GM19238 (cell line): ENCODE measurements around the gene ATF7IP2.
"Not testable (repeated sequence)": the region's sequence is repeated elsewhere in the genome, so short reads cannot be mapped to it uniquely, and the experiment has no call there.

Experiments used
- DNase-seq: peaks from one replicate; pipeline ENCODE4 v3.0.0; 2011; ENCODE audit warnings: low spot score; ENCODE audit not compliant: insufficient read length

The ATF7IP2 gene

DNA sequence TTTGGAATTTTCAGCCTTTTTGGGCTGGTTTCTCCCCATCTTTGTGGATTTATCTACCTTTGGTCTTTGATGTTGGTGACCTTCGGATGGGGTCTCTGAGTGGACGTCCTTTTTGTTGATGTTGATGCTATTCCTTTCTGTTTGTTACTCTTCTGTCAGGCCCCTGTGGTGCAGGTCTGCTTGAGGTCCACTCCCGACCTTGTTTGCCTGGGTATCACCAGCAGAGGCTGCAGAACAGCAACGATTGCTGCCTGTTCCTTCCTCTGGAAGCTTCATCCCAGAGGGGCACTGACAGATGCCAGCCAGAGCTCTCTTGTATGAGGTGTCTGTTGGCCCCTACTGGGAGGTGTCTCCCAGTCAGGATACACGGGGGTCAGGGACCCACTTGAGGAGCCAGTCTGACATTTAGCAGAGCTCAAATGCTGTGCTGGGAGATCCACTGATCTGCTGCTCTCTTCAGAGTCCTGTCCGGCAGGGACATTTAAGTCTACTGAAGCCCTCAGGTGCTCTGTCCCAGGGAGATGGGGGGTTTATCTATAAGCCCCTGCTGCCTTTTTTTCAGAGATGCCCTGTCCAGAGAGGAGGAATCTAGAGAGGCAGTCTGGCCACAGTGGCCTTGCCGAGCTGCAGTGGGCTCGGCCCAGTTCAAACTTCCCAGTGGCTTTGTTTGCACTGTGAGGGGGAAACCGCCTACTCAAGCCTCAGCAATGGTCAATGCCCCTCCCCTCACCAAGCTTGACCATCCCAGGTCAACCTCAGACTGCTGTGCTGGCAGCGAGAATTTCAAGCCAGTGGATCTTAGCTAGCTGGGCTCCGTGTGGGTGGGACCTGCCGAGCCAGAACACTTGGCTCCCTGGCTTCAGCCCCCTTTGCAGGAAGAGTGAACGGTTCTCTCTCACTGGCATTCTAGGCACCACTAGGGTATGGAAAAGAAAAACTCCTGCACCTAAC lies 66.6 kb downstream of the ATF7IP2 start:
- not testable (repeated sequence) for DNase-seq

DNA sequence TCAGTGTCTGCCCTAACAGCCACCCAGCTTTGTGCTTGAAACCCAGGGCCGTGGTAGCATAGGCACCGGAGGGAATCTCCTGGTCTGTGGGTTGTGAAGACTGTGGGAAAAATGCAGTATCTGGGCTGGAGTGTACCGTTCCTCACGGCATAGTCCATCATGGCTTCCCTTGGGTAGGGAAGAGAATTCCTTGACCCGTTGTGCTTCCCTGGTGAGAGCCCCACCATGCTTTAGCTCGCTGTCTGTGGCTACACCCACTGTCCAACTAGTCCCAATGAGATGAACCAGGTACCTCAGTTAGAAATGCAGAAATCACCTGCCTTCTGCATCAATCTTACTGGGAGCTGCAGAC lies 67.3 kb downstream of the ATF7IP2 start:
- no peak for DNase-seq

DNA sequence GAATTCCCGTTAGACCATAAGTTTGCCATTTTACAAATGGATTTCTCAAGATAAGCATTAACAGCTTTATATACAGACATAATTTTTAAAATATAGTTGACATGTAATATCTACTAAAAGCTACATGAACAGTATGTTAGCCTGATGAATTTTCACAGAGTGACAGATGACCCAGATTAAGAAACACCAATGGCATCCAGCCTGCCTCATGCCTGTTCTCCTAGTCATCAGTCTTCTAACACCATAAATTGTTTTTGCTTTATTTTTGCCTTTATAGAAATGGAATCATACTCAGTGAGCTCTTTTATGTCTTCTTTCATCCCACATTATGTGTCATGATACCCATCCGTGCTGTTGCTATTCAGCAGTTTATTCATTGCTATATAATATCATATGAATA lies 80.0 kb downstream of the ATF7IP2 start:
- DNase-seq, result no peak

DNA sequence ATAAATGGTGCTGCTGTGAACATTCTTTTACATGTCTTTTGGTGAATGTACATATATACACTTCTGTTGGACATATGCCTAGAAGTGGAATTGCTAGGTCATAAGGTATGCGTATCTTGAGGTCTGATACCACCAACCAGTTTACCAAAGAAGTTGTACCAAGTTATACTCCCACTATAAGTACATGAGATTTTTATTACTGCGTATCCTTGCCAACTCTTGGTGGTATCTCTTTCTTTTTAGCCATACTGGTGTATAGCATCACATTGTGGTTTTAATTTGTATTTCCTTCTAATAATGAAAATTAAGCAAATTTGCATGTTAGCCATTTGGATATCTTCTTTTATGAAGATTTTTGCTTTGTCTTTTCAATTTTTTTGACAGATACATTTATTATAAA lies 80.5 kb downstream of the ATF7IP2 start:
- no peak for DNase-seq

DNA sequence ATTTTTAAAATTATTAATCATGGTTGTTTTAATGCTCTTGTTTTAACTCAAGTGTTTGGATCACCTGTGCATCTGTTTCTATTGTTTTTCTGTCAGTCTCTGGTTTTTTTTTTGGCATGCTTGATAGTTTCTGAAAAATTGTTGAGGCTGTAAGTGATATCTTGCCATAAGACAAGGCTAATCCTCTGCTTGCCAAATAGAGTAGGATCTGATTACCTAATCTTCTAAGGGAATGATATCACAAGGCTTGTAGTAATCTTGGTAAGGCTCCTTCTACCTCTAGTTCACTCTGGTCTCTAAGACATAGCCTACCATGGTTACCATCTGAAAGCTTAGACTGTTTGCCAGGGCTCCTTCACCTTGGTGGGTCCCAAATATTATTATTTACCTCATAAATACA lies 81.0 kb downstream of the ATF7IP2 start:
- DNase-seq, result no peak

DNA sequence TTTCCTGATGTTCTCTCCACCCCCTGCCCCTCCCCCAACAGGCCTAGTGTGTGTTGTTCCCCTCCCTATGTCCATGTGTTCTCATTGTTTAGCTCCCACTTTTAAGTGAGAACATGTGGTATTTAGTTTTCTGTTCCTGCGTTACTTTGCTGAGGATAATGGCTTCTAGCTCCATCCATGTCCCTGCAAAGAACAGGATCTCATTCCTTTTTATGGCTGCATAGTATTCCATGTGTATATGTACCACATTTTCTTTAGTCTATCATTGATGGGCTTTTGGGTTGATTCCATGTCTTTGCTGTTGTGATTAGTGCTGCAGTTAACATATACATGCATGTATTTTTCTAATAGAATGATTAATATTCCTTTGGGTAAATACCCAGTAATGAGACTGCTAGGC lies 90.8 kb downstream of the ATF7IP2 start:
- not testable (repeated sequence) for DNase-seq

DNA sequence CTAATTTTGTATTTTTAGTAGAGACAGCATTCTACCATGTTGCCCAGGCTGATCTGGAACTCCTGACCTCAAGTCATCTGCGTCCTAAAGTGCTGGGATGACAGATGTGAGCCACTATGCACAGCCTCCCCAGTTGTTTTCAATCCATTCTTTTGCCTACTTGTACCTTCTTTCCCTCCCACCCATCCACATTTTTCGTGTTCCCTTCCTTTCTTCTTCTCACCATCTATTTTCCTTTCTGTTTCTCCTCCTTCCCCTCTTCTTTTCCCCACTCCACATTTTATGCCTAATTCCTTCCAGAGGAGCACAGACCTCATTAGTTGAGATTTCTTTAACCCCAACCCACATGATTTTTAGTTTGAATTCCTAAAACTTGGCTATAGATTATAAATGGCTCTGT lies 94.3 kb downstream of the ATF7IP2 start:
- DNase-seq, result no peak

DNA sequence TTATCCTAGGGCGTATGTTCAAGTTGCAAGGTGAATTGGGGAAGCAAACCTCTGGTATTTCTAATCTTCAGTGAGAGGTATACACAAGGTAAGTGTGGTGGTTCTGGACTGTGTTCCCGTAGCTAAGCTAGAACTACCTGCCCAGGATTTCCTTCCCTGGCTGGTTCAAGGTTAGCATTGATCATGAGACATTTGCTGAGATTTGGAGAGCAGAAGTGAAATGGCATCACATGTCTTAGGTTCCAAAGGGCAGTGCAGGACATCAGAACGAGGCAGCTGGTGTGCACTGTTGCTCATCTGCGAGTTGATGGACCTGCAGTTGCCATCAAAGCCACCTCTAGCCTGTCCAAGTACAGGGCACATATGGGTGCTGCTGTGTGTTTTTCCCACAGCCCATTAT lies 99.3 kb downstream of the ATF7IP2 start:
- DNase-seq, result no peak

DNA sequence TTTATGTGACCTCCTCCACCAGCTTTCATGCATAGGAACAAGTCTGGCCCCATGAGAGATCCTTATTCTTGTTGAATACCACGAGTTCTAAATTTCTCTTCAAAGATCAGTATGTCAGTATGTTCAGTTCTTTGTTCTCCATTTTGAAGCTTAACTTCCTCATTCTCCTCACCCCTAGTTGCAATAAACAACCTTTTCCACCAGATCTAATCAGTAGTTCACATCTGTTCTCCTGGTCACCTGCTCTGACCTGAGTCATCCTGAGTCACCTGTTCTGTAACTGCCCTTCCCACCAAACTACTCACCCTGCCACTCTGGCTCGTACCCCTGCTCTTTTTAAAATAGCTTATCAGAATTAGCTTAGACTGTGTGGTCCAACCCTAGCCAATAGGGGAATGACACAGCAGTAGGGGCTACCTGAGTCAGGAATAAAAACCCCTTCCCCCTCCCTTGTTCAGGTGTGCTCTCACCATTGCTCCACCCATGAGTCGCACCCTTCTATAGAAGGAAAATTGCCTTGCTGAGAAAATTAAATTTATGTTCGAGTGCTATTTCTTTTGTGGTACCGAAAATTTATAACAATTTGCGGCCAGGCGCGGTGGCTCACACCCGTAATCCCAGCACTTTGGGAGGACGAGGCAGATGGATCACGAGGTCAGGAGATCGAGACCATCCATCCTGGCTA lies 100.0 kb downstream of the ATF7IP2 start:
- no peak for DNase-seq

DNA sequence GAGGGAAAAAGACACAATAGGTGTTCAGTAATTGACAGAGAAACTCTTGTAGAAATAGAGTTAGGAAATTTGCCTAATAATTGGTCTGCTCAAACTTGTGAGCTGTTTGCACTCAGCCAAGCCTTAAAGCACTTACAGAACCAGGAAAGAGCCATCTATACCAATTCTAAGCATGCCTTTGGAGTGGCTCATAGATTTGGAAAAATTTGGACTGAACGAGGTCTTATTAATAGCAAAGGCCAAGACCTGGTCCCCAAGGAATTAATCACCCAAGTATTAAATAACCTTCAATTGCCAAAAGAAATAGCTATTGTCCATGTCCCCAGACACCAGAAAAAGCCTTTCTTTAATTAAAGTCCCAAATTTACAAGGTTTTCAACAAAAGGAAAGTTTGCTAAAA lies 104.3 kb downstream of the ATF7IP2 start:
- no peak for DNase-seq

DNA sequence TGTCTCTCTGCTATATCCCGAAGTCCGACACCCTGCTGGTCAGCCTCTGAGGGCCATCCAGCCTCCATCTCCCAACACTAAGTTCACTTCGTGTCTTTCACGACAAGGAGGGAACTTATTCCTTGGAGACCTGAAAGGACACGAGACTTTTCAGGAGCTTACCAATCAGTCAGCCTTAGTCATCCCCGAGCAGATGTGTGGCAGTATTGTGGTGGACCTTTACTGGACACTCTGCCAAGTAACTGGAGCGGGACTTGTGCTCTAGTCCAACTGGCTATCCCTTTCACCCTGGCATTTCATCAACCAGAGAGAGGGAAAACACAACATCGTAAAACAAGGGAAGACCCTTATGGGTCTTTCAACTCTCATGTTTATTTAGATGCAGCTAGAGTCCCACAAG lies 107.4 kb downstream of the ATF7IP2 start:
- DNase-seq, result no peak

DNA sequence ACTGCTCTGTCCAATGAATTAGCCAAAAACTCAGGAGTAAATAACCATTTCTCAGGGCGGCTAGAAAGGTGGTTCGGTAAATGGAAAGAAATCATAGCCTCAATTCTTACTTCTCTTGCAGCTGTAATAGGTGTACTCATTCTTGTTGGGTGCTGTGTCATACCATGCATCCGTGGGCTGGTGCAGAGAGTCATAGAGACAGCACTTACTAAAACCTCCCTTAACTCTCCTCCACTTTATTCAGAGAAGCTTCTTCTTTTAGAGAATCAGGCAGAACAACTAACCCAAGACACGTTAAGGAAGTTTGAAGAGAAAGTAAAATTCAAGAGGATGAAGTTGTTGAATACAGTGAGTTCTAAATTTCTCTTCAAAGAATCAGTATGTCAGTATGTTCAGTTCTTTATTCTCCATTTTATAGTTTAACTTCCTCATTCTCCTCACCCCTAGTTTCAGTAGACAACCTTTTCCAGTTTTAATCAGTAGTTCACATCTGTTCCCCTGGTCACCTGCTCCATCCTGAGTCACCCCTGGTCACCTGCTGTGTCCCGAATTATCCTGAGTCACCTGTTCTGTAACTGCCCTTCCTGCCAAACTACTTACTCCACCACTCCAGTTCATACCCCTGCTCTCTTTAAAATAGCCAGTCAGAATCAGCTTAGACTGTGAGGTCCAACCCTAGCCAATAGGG lies 108.6 kb downstream of the ATF7IP2 start:
- no peak for DNase-seq

DNA sequence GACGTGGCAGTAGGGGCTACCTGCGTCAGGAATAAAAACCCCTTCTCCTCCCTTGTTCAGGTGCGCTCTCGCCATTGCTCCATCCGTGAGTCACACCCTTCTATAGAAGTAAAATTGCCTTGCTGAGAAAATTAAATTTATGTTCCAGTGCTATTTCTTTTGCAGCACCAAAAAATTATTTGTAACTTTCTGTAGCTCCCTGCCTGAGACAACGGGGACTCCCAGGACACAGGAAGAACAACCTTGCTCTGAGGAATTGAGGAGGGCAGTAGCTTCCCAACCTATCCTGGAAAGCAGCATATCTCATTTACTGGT lies 109.1 kb downstream of the ATF7IP2 start:
- DNase-seq, result no peak

DNA sequence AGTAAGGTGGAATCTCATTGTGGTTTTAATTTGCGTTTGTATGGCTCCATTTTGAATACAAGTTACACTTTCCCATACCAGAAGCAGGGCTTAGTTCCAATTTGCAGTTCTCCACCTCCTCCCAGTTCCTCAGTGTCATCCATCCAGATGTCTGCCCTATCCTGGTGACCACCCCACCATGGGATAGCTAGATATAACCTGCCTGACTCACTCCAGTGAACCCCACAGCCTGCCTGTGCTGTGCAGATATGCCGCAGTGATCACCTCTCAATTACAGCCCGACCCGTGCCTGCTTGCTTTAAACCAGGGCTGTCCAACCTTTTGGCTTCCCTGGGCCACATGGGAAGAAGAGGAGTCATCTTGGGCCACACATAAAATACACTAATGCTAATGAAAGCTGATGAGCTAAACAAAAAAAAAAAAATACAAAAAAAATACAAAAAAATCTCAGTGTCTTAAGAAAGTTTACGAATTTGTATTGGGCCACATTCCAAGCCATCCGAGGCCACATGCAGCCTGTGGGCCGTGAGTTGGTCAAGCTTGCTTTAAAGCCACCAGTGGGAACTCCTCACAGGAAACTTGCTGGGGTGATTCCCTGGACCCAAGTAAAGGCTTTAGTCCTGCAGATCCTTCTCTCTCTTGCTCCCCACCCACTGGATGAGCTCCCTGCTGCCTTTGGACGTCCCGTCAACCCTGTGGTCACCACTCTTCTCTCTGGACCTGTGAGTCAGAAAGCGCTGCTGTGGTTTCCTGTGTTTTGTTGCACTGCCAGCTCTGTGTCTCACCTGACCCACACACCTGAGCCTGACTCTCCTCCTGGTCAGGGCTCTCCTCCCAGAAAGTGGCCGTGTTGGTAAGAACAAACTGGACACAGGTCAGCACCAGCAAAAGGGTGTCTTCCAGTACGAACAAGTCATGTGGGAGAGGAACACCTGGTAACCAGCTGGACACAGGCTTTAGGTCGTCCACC lies 111.6 kb downstream of the ATF7IP2 start:
- DNase-seq, result no peak

DNA sequence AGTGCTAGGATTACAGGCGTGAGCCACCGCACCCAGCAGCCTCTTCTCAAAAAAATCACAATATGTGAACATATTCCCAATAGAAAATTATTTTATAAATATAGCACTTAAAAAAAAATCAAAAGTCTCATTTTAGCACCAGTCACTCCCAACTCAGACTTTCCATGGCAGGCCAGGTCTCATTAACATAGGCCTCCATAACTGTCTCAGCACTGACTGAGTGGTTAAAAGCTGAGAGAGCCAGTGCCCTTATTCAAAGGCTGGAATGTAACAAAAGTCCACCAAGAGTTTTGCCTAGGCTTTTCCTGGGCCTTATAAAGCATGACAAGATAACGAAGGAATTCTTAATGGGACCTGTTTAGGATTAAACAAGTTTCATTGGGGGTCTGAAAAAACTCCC lies 114.7 kb downstream of the ATF7IP2 start:
- DNase-seq, result no peak

DNA sequence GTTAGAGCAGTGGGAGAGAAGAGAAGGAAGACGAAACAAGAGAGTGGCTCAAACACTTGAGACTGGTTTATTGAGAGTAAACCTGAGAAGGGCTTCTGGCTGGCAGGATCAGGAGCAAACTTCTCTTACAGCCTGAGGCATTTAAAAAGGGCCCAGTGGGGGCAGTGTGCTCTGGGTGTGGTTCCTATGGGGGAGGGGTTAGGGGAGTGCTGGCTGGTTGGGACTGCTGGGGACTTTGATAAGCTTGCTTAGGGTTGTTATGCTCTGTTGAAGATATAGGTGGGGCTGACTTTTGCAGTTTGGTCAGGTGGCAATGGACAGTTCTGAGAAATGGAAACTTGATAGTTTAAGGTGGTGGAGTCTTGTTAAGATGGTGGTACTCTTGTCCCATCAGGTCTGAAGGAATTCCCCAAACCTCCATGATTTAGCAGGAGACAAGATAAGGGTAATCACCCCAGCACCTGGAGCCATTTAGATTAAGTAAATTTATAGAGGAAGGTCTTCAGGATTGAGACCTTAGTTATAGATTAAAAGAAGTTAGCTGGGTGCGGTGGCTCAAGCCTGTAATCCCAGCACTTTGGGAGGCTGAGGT lies 115.3 kb downstream of the ATF7IP2 start:
- DNase-seq, result no peak

DNA sequence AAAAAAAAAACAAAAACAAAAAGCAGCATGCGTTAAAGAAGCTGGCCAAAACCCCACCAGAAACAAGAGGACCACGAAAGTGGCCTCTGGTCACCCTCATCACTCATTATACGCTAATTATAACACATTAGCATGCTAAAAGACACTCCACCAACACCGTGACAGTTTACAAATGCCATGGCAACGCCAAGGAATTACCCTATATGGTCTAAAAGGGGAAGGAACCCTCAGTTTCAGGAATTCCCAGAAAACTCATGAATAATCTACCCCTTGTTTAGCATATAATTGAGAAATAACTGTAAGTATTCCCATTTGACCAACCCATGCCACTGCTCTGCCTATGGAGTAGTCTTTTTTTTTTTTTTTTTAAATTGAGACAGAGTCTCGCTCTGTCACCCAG lies 116.9 kb downstream of the ATF7IP2 start:
- no peak for DNase-seq

DNA sequence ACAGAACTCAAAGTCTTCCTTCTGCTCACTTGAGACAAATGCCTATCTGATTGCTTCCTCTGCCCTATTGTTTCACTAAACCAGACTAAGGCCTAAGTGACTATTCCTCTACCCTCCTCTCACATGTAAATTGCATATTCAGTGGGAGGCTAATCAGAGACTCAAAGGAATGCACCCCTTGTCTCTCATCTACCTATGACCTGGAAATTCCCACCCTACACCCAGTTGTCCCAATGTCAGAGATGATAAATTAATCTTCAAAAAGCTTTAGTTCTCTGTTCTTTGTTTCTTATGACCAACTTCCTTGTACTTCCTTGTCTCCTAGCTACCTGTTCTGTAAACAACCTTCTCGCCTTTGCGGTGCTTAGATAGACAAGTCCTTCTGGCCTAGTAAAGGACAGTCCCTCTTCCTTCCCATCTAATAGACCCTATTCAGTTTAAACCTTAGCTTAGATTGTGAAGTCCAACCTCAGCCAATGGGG lies 118.6 kb downstream of the ATF7IP2 start:
- DNase-seq, result no peak

DNA sequence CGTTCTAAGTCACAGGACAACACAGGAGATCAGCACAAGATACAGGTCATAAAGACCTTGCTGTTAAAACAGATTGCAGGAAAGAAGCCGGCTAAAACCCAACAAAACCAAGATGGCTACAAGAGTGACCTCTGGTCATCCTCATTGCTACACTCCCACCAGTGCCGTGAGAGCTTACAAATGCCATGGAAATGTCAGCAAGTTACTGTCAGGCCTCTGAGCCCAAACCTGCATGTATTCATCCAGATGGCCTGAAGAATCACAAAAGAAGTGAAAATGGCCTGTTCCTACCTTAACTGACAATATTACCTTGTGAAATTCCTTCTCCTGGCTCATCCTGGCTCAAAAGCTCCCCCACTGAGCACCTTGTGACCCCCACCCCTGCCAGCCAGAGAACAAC lies 119.4 kb downstream of the ATF7IP2 start:
- not testable (repeated sequence) for DNase-seq

DNA sequence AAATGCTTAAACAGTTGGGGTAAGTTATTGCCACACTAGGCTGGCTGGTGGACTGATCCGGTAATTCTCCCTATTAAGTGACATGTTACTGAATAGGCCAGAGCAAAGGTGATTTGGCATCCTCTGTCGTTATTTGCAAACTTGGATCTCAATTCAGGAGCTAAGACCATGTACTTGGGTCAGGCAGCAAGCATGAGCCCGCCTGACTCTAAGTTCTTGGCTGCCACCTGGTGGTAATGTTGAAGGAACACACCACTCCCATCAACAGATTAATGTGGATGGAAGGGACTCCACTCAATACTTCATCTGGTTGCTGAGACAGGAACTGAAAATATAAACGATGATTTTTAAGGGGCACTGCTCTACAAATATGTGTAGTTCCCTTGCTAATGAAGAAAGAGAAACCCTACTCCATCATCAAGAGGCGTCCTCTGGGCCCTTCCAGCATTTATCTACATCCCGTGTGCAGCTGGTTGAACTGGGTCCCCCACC lies 123.7 kb downstream of the ATF7IP2 start:
- DNase-seq, result peak; percentile 63

DNA sequence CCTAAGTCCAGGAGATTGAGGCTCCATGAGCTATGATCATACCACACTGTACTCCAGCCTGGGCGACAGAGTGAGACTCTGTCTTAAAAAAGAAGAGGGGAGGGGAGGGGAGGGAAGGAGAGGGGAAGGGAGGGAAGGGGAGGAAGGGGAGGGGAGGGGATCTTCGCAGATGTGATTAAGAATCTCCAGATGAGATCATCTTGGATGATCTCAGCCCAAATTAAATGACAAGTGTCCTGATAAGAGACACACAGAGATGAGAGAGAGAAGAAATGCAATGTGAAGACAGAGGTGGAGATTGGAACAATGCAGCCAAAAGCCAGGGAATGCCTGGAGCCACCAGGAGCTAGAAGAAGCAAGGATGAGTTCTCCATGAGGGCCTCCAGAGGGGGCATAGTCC lies 124.4 kb downstream of the ATF7IP2 start:
- DNase-seq, result no peak
